Lower lobe of right lung (tissue), 2 donors: Measurements from ENCODE around the gene FFAR1. TPM values are rescaled to one million over a fixed set of nuclear protein-coding genes. Genes with fewer than 3 reads are reported as not detected.

Experiments
- ATAC-seq, 2 donors: fragments of 200-7000 bp; cut with Tn5 transposase; one replicate each; pipeline ENCODE4 v1.9.1; 2020 to 2022; ENCODE audit warnings: mild to moderate bottlenecking in 2 of 2, moderate library complexity in 2 of 2
- DNase-seq: peaks from one replicate; pipeline ENCODE4 v3.0.0-alpha.2; 2020
- H3K27ac ChIP-seq: fragments of 200-600 bp; one replicate; pipeline ENCODE4 v1.8.0; 2022
- H3K27me3 ChIP-seq: fragments of 200-600 bp; one replicate; pipeline ENCODE4 v1.8.0; 2022; ENCODE audit warnings: low read depth
- H3K36me3 ChIP-seq: fragments of 200-600 bp; one replicate; pipeline ENCODE4 v1.8.0; 2022; ENCODE audit warnings: mild to moderate bottlenecking
- H3K4me1 ChIP-seq: fragments of 200-600 bp; one replicate; pipeline ENCODE4 v1.8.0; 2022
- H3K4me3 ChIP-seq: fragments of 200-600 bp; one replicate; pipeline ENCODE4 v1.8.0; 2022; ENCODE audit warnings: mild to moderate bottlenecking
- H3K9me3 ChIP-seq: fragments of 200-600 bp; one replicate; pipeline ENCODE4 v1.8.0; 2022
- intact Hi-C: fragments of 100-400 bp; cut with DNase I; formaldehyde crosslinking; loops from one replicate; pipeline ENCODE4 v1.11.0; 2022
- total RNA-seq: library from RNA; stranded (reverse); fragmentation: NEBNext Ultra II Directional; extraction: Animal tissue kit (Norgen Biotek cat#: 25700); gene quantifications from one replicate; pipeline ENCODE4 v1.2.1, GENCODE V29; 2021
- TF ChIP-seq, protein P1 (sequence below): fragments of 200-600 bp; IDR thresholded peaks from one replicate; pipeline ENCODE4 v1.8.0; 2022; ENCODE audit warnings: antibody characterized with exemption, mild to moderate bottlenecking
- donor health status: DM: no; HTN: yes; CAD: no; lungs with severe emphysema.

FFAR1 gene
- total RNA-seq, 1 donor from 2014 or later: not detected

DNA sequence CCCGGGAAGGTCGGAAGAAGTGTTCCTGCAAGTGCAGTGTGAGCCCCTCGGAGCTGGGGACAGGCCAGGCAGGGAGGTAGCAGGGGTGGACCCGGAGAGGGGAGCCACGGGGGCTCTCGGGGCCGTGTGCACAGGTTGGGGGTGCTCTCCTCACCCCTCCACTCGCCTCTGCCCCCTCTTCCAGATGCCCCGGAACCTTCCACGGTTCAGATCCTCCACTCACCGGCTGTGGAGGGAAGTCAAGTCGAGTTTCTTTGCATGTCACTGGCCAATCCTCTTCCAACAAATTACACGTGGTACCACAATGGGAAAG is 9.8 kb upstream of the FFAR1 start:
- no peak overlapping the region for H3K27ac ChIP-seq
- no peak for DNase-seq
- intact Hi-C loops: no loop called here
- ATAC-seq: no peak
- peaks cover 7% of the 10 kb centered on the region for H3K27me3 ChIP-seq
- no peak overlapping the region for H3K4me3 ChIP-seq
- no peaks in the 10 kb centered on the region for H3K9me3 ChIP-seq
- no peaks in the 10 kb centered on the region for H3K4me1 ChIP-seq
- no peaks in the 10 kb centered on the region for H3K36me3 ChIP-seq
- TF ChIP-seq, protein P1, sequence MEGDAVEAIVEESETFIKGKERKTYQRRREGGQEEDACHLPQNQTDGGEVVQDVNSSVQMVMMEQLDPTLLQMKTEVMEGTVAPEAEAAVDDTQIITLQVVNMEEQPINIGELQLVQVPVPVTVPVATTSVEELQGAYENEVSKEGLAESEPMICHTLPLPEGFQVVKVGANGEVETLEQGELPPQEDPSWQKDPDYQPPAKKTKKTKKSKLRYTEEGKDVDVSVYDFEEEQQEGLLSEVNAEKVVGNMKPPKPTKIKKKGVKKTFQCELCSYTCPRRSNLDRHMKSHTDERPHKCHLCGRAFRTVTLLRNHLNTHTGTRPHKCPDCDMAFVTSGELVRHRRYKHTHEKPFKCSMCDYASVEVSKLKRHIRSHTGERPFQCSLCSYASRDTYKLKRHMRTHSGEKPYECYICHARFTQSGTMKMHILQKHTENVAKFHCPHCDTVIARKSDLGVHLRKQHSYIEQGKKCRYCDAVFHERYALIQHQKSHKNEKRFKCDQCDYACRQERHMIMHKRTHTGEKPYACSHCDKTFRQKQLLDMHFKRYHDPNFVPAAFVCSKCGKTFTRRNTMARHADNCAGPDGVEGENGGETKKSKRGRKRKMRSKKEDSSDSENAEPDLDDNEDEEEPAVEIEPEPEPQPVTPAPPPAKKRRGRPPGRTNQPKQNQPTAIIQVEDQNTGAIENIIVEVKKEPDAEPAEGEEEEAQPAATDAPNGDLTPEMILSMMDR: no peak

DNA sequence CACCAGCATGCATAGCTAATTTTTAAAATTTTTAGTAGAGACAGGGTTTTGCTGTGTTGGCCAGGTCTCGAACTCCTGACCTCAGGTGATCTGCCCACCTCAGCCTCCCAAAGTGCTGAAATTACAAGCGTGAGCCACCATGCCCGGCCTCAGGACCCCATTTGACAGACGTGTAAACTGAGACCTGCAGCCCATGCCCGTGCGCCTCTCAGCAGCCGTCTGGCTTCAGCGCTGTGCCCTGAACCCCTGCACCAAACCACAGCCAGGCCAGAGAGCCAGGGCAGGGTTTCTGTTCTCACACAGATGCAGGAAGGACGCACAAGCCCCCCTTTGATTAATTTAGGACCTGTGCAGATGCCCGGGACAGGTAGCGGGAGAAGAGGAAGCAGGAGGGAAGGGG is 7.3 kb upstream of the FFAR1 start:
- Histone ChIP-seq H3K27ac (no peak overlapping the region), H3K4me1 (no peaks in the 10 kb centered on the region), H3K4me3 (no peak overlapping the region), H3K9me3 (no peaks in the 10 kb centered on the region), H3K36me3 (no peaks in the 10 kb centered on the region), H3K27me3 (no peaks in the 10 kb centered on the region)
- intact Hi-C loops: no loop called here
- peak; percentile 19 for DNase-seq
- TF ChIP-seq, protein P1: no peak
- no peak for ATAC-seq

DNA sequence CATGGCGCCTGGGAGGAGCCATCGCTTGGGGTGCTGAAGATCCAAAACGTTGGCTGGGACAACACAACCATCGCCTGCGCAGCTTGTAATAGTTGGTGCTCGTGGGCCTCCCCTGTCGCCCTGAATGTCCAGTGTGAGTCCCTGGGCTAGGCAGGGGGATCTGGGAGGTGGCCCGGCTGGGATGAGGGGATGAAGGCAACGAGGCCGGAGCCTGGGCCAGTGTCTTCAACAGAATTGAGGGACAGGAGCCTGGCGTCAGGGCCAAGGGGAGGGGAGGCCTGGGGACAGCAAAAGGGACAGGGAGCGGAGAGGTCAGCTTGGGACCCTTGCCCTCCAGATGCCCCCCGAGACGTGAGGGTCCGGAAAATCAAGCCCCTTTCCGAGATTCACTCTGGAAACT is 6.7 kb upstream of the FFAR1 start:
- ATAC-seq: no peak
- DNase-seq: peak; percentile 26

DNA sequence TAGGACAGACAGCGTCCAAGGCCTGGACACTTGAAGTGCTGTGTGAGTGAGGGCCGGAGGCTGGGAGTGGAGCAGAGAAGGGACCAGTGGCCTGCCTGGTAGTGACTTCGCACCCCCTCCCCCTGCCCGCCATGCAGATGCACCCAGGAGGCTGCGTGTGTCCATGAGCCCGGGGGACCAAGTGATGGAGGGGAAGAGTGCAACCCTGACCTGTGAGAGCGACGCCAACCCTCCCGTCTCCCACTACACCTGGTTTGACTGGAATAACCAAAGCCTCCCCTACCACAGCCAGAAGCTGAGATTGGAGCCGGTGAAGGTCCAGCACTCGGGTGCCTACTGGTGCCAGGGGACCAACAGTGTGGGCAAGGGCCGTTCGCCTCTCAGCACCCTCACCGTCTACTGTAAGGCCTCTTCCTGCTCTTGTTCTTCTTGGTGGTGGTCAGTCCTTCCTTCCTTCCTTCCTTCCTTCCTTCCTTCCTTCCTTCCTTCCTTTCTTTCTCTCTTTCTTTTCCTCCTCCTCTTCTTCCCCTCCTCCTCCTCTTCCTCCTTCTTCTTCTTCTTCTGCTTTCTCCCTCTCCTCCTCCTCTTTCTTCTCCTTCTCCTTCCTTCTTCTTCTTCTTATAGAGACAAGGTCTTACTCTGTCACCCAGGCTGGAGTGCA is 6.0 kb upstream of the FFAR1 start:
- H3K9me3 ChIP-seq: no peaks in the 10 kb centered on the region
- TF ChIP-seq, protein P1: no peak
- no peaks in the 10 kb centered on the region for H3K36me3 ChIP-seq
- no peak overlapping the region for H3K27ac ChIP-seq
- intact Hi-C loops: no loop called here
- H3K27me3 ChIP-seq: no peaks in the 10 kb centered on the region
- H3K4me1 ChIP-seq: peaks cover 2% of the 10 kb centered on the region
- ATAC-seq: no peak
- peak; percentile 35 for DNase-seq
- H3K4me3 ChIP-seq: no peak overlapping the region

More for the DNA sequence above, 6.7 kb upstream of the FFAR1 start:
- intact Hi-C loops: no loop called here
- Histone ChIP-seq H3K27ac (no peak overlapping the region), H3K4me1 (no peaks in the 10 kb centered on the region), H3K27me3 (no peaks in the 10 kb centered on the region), H3K9me3 (no peaks in the 10 kb centered on the region), H3K4me3 (no peak overlapping the region), H3K36me3 (no peaks in the 10 kb centered on the region)
- TF ChIP-seq, protein P1: no peak

DNA sequence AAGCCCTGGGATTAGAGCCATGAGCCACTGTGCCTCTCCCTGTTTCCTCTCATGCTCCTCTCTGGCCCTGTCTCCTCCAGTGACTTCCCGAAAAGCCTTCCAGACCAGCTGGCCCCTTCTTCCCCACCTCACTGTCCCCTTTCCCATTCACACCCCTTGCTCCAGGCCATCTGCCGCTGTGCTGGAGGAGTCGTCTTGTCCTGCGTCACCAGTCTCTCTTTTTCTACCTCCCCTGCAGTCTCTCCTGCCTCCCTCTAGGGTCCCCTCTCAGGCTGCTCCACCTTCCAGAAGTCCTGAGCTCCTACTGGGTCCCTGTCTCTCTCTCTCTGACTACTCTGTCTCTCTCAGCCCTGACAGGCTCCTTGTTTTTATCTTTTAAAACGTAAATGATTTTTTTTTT is 5.3 kb upstream of the FFAR1 start:
- Histone ChIP-seq H3K9me3 (no peaks in the 10 kb centered on the region), H3K27ac (no peak overlapping the region), H3K27me3 (no peaks in the 10 kb centered on the region), H3K36me3 (no peaks in the 10 kb centered on the region), H3K4me3 (no peak overlapping the region), H3K4me1 (peaks cover 10% of the 10 kb centered on the region)
- TF ChIP-seq, protein P1: no peak
- ATAC-seq (no peak), DNase-seq (peak; percentile 5)
- intact Hi-C loops: no loop called here
